ENCODE results near the gene WDR70. TPM values are rescaled to one million over a fixed set of nuclear protein-coding genes. Genes with fewer than 3 reads are reported as not detected.

WDR70 gene
- total RNA-seq, 1 experiment from 2014 or later, result 25.0 TPM

DNA sequence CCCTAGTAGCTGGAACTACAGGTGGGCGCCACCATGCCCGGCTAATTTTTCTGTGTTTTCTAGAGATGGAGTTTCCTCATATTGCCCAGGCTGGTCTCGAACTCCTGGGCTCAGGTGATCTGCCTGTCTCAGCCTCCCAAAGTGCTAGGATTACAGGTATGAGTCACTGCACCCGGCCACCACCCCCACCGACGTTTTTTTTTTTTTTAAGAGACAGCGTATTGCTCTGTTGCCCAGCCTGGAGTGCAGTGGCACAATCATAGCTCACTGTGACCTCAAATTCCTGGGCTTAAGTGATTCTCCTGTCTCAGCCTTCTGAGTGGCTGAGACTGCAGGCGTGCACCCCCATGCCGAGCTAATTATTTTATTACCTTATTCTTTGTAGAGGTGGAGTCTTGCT lies 38.2 kb downstream of the WDR70 start:
- Histone ChIP-seq H3K27me3 (ENCODE audit: low read length) (no peaks in the 10 kb centered on the region), H3K79me2 (ENCODE audit: low read length) (no peaks in the 10 kb centered on the region), H3K9me3 (ENCODE audit: low read length) (no peaks in the 10 kb centered on the region), H3K36me3 (ENCODE audit: low read depth, low read length) (0 out of 2 replicates have a peak, but pooled peaks cover 4% of the 10 kb centered on the region), H4K20me1 (ENCODE audit: low read length) (no peaks in the 10 kb centered on the region), H2AFZ (ENCODE audit: low read length) (no peak overlapping the region), H3K27ac (ENCODE audit: low read length) (no peak overlapping the region), H3K9ac (ENCODE audit: low read length) (no peak overlapping the region), H3K4me3 (ENCODE audit: low read length) (no peak overlapping the region), H3K4me2 (ENCODE audit: low read length) (no peak overlapping the region), H3K4me1 (ENCODE audit: insufficient read depth, low read length) (no peaks in the 10 kb centered on the region), H3K9me2 (replicated peaks; ENCODE audit: low read length) (no peaks in the 10 kb centered on the region), H3F3A (ENCODE audit: low read length, unreplicated experiment) (no peaks in the 10 kb centered on the region)
- BruUV-seq (replicated peaks), result no TSS peak
- TF ChIP-seq EZH2phosphoT487 (IDR thresholded peaks at IDR 0.05; ENCODE audit: borderline replicate concordance, low read length), result no peak
- no peak for TF ChIP-seq EZH2 (IDR thresholded peaks at IDR 0.05; ENCODE audit: low read length, unreplicated experiment)
- TF ChIP-seq, protein P1, sequence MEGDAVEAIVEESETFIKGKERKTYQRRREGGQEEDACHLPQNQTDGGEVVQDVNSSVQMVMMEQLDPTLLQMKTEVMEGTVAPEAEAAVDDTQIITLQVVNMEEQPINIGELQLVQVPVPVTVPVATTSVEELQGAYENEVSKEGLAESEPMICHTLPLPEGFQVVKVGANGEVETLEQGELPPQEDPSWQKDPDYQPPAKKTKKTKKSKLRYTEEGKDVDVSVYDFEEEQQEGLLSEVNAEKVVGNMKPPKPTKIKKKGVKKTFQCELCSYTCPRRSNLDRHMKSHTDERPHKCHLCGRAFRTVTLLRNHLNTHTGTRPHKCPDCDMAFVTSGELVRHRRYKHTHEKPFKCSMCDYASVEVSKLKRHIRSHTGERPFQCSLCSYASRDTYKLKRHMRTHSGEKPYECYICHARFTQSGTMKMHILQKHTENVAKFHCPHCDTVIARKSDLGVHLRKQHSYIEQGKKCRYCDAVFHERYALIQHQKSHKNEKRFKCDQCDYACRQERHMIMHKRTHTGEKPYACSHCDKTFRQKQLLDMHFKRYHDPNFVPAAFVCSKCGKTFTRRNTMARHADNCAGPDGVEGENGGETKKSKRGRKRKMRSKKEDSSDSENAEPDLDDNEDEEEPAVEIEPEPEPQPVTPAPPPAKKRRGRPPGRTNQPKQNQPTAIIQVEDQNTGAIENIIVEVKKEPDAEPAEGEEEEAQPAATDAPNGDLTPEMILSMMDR (conservative IDR thresholded peaks at IDR 0.05; ENCODE audit: low read depth, low read length), result no peak
- CTCF ChIA-PET, result no interaction called here
- intact Hi-C loops (cut with micrococcal nuclease), result loop anchor here (10.0 kb wide), 1 partner anchor 607 kb away; no protein-coding TSS in a partner anchor
- DNase-seq (peak; percentile 9), ATAC-seq (no peak)
- POLR2A ChIA-PET (ENCODE audit: unreplicated experiment), result no interaction called here

DNA sequence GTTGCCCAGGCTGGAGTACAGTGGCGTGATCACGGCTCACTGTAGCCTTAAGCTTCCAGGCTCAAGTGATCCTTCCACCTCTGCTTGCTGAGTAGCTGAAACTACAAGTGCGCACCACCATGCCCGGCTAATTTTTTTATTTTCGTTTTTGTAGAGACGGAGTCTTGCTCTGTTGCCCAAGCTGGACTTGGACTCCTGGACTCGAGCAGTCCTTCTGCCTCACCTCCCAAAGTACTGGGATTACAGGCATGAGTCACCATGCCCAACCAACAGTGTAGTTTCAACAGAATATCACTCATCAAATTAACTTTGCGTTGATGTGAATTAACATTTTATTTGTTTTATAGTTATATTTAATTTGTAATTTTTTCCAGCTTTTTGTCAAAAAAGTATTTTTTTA lies 45.3 kb downstream of the WDR70 start:
- intact Hi-C loops (cut with micrococcal nuclease), result no loop called here
- Histone ChIP-seq H3K36me3 (ENCODE audit: low read depth, low read length) (no peaks in the 10 kb centered on the region; the same call in 1 of the 2 replicates), H3K9me2 (replicated peaks; ENCODE audit: low read length) (no peaks in the 10 kb centered on the region), H3K4me3 (ENCODE audit: low read length) (no peak overlapping the region), H3K79me2 (ENCODE audit: low read length) (no peaks in the 10 kb centered on the region), H3K4me1 (ENCODE audit: insufficient read depth, low read length) (no peaks in the 10 kb centered on the region), H3K9me3 (ENCODE audit: low read length) (no peaks in the 10 kb centered on the region), H3F3A (ENCODE audit: low read length, unreplicated experiment) (no peaks in the 10 kb centered on the region), H3K27me3 (ENCODE audit: low read length) (no peaks in the 10 kb centered on the region), H2AFZ (ENCODE audit: low read length) (no peak overlapping the region), H3K4me2 (ENCODE audit: low read length) (no peak overlapping the region), H3K9ac (ENCODE audit: low read length) (no peak overlapping the region), H4K20me1 (ENCODE audit: low read length) (no peaks in the 10 kb centered on the region), H3K27ac (ENCODE audit: low read length) (no peak overlapping the region)
- ChIA-PET POLR2A (ENCODE audit: unreplicated experiment) (no interaction called here), CTCF (no interaction called here)
- ATAC-seq (no peak), DNase-seq (peak; percentile 8)
- TF ChIP-seq EZH2 (IDR thresholded peaks at IDR 0.05; ENCODE audit: low read length, unreplicated experiment) (no peak), EZH2phosphoT487 (IDR thresholded peaks at IDR 0.05; ENCODE audit: borderline replicate concordance, low read length) (no peak)
- TF ChIP-seq, protein P1 (conservative IDR thresholded peaks at IDR 0.05; ENCODE audit: low read depth, low read length), result no peak
- BruUV-seq (replicated peaks), result no TSS peak

DNA sequence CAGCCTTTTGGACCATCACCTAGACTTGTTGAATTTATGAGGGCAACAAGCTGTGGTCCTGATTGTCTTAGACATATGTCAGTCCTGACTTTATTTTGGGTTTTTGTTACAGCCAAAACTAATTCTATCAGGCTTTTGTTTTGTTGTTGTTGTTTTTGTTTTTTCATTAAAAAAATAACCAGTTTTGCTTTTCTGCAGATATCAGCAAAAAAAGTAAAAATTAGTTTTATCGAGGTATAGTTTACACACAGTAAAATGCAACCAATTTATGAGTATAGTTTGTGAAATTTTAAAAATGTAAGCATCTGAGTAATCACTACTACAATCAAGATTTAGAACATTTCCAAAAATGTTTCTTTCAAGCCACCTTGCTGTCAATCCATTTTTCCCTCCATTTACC lies 48.9 kb downstream of the WDR70 start:
- BruUV-seq (replicated peaks), result no TSS peak
- no peaks in the 10 kb centered on the region for H3K79me2 ChIP-seq (ENCODE audit: low read length)
- intact Hi-C loops (cut with micrococcal nuclease), result no loop called here
- H3K27ac ChIP-seq (ENCODE audit: low read length), result no peak overlapping the region
- H3K36me3 ChIP-seq (ENCODE audit: low read depth, low read length), result no peaks in the 10 kb centered on the region; the same call in 1 of the 2 replicates
- no peak overlapping the region for H3K4me3 ChIP-seq (ENCODE audit: low read length)
- no peaks in the 10 kb centered on the region for H3K9me3 ChIP-seq (ENCODE audit: low read length)
- ChIA-PET POLR2A (ENCODE audit: unreplicated experiment) (no interaction called here), CTCF (no interaction called here)
- ATAC-seq (no peak), DNase-seq (no peak)
- TF ChIP-seq EZH2phosphoT487 (IDR thresholded peaks at IDR 0.05; ENCODE audit: borderline replicate concordance, low read length) (no peak), EZH2 (IDR thresholded peaks at IDR 0.05; ENCODE audit: low read length, unreplicated experiment) (no peak)
- TF ChIP-seq, protein P1 (conservative IDR thresholded peaks at IDR 0.05; ENCODE audit: low read depth, low read length), result no peak
- H3K4me1 ChIP-seq (ENCODE audit: insufficient read depth, low read length), result no peaks in the 10 kb centered on the region
- H3F3A ChIP-seq (ENCODE audit: low read length, unreplicated experiment), result no peaks in the 10 kb centered on the region
- H3K9ac ChIP-seq (ENCODE audit: low read length), result no peak overlapping the region
- no peaks in the 10 kb centered on the region for H4K20me1 ChIP-seq (ENCODE audit: low read length)
- H3K9me2 ChIP-seq (replicated peaks; ENCODE audit: low read length), result no peaks in the 10 kb centered on the region
- no peaks in the 10 kb centered on the region for H3K27me3 ChIP-seq (ENCODE audit: low read length)
- H2AFZ ChIP-seq (ENCODE audit: low read length), result no peak overlapping the region
- H3K4me2 ChIP-seq (ENCODE audit: low read length), result no peak overlapping the region
